Measurements from ENCODE around the gene TRIM41.
"Not testable (repeated sequence)": the region's sequence is repeated elsewhere in the genome, so short reads cannot be mapped to it uniquely, and the experiment has no call there.

The TRIM41 gene

DNA sequence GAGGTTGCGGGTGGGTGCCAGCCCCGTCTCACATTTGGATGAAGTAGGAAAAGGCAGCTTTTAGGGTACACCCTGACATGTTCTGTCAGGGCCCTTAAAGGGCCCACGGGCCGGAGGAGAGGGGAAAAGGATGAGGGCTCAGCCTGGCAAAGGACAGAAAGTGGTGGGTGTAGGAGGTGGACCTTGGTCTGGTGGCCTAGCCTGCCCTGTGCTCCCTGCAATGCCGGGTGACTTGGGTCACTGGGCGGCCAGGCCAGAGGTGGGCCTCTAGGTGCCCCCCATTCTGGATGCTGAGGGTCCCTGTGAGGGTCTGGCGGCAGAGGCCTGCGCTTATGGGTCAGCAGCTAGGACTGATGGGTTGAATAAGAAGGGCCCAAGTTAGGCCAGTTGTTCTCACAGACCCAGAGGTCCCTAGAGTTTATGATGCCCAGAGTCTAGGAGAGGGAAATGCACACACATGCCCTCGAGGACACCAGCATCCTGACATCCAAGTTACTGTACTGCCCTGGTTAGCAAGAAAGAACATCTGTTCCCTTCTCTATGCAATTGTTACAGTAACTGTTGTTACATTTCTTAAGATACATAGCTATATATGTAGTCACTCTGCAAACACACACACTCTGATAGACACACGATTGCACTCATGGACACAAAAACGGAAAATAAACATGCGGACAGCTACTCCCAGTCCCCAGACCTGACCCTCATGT, 30.6 kb upstream of the TRIM41 start:
- DNase-seq (ENCODE audit: low read depth in 2 of 2) = no peak

GRCh38 chr5:181193656-181194055, 29.4 kb upstream of the TRIM41 start:
- DNase-seq (ENCODE audit: low read depth in 2 of 2) = no peak

- DNase-seq (ENCODE audit: low read depth in 2 of 2) = no peak
These were observed 28.4 kb upstream of the TRIM41 start for GRCh38 chr5:181194489-181195248.

DNA sequence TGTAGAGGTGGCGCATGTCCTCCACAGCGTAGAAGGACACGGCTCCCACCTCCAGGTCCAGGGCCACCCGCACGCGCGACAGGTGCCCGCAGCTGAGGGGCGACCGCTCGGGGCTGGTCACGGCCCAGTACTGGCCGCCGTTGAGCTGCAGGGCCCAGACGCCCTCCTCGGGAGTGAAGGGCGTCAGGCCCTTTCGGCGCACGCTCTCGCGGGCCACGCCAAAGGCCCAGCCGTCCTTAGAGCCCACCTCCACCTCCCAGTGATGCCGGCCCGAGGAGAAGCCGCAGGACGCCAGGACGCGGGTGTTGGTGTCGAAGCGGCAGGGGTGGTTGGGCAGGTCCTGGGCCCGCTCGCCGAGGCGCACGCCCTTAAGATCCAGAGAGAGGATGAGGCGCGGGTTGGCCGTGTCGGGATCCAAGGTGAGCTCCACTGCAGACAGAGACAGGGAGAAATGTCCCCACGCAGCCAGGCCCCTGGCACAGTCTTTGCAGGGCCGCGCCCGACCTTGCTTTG, 27.8 kb upstream of the TRIM41 start:
- DNase-seq (ENCODE audit: low read depth in 2 of 2) = no peak

DNA sequence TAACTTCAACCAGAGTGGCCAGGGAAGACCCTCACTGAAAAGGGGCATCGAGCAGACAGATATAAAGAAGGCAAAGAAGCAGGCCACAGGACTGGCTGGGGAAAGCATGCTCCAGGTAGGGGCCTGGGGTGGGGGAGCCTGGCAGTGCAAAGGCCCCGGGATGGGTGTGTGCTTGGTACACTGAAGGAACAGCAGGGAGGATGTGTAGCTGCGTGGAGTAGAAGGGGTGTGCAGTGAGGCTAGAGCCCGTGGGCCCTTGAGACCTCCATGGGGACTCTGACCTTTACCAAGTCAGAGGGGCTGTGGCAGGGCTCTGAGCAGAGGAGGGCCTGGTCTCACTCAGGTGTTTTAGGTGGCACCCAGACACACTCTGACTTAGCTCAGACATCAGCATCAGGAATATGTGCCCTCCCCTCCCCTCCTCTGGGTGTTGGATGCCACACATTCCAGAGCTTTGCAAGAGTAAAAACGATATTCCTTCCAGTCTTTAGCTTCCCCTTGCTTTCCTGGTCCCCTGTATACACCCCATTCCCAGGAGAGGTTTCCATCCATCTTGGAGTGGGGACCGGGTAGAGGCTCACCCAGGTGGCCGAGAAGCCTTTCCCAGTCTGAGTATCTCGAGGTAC, 25.6 kb upstream of the TRIM41 start:
- DNase-seq (ENCODE audit: low read depth in 2 of 2) = no peak

- no peak for DNase-seq (ENCODE audit: low read depth in 2 of 2)
These were observed 24.9 kb upstream of the TRIM41 start for GRCh38 chr5:181198106-181198685.

DNA sequence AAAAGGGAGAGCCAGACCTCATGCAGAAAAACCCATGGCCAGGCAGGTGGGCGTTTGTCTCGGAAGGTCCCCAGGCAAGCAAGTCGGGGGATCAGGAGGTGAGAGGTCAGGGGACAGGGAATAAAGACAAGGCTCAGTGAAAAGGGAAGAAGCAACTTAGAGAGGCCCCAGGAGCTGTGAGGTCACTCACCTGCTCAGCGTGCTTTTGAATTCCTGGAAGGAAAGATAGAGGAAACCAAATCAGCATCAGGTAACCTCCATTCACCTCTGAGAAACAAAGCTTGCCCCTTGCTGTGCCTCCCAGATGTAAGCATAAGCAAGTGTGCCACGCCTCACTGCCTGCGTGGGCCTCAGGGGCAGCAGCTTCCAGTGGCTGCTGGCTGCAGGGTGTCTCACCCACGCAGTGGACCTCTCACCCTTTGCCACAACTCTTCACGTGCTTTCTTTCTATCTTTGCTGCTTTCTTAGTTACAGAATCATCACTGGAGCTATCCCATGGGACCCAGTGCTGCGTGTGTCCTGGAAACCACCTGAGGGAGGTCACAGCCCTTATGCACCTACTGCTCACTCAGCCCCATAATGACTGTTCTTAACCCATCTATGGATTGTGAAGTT, 24.1 kb upstream of the TRIM41 start:
- DNase-seq (ENCODE audit: low read depth in 2 of 2) = no peak

- DNase-seq (ENCODE audit: low read depth in 2 of 2) = no peak
These were observed 23.0 kb upstream of the TRIM41 start for GRCh38 chr5:181199881-181200638.

DNA sequence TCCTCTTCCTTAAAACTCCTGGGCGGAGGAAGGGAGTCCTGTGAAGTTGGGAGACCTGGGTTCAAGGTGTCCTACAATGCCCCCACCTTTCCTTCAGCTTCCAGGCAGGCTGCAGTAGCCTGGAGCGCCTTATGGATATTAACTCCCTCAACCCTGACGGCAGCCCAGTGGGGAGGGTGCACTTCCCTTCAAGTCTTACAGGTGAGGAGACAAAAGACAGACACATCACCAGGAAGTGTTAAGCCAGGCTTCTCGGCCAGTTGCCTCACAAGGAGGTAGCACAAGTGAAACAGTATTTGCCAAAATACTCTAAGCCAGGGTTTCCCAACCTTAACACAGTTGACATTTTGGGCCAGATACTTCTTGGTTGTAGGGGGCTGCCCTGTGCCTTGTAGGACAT, 22.3 kb upstream of the TRIM41 start:
- DNase-seq (ENCODE audit: low read depth in 2 of 2) = no peak

- DNase-seq (ENCODE audit: low read depth in 2 of 2) = no peak
These were observed 19.9 kb upstream of the TRIM41 start for GRCh38 chr5:181203093-181203711.

- no peak for DNase-seq (ENCODE audit: low read depth in 2 of 2)
These were observed 19.3 kb upstream of the TRIM41 start for GRCh38 chr5:181203777-181204112.

DNA sequence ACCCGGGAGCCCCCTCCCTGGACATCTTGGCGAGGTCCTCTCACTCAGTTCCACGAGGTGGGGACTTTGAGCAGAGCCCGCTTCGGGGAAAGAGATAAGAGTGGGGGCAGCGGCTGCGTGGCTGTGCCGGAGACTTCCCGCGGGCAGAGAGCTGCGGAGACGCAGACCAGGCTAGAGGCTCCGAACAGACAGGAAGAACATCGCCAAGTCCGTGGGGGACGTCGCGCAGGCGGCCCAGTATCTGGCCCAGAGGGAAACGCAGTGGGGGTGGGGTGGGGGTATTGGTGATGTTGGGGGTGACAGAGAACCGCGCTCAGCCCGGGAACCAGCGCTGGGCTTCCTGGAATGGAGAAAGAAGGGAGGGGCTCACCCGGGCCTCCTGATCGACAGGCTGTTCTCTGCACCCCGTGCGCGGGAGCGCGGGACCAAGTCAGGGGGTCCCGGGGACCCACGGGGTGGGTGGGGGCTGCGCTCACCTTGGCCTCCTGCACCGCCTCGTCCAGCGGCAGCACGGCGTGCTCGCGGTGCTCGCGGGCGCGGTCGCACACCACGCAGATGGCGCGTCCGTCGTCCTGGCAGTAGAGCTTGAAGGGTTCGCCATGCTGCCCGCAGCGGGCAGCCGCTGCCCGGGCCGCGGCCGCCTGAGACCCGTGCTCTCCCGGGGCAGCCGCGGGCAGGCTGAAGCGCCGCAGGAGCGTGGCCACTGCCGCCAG, 18.8 kb upstream of the TRIM41 start:
- no peak for DNase-seq (ENCODE audit: low read depth in 2 of 2)

- no peak for DNase-seq (ENCODE audit: low read depth in 2 of 2)
These were observed 18.0 kb upstream of the TRIM41 start, which contains the start of gene TRIM7 for GRCh38 chr5:181204826-181205760. TSS of gene TRIM7 (minus strand) at chr5:181205196. CDS start at chr5:181205110, 86 bp downstream.

- no peak for DNase-seq (ENCODE audit: low read depth in 2 of 2)
These were observed 17.1 kb upstream of the TRIM41 start for GRCh38 chr5:181205761-181206649.

GRCh38 chr5:181207214-181207959, 15.7 kb upstream of the TRIM41 start:
- peak; percentile 73 to 74 for DNase-seq (ENCODE audit: low read depth in 2 of 2)

GRCh38 chr5:181207960-181208253, 15.2 kb upstream of the TRIM41 start:
- no peak for DNase-seq (ENCODE audit: low read depth in 2 of 2)

DNA sequence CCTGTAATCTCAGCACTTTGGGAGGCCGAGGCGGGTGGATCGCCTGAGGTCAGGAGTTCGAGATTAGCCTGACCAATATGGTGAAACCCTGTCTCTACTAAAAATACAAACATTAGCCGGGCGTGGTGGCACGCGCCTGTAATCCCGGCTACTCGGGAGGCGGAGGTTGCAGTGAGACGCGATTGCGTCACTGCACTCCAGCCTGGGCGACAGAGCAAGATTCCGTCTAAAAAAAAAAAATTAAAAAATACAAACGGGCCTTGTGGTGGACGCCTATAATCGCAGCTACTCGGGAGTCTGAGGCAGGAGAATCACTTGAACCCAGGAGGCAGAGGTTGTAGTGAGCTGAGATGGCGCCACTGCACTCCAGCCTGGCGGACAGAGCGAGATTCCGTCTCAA, 14.1 kb upstream of the TRIM41 start:
- not testable (repeated sequence) for DNase-seq (ENCODE audit: low read depth in 2 of 2)

Data from stimulated activated CD8-positive, alpha-beta memory T cell treated with anti-CD3 and anti-CD28 coated beads, Interleukin-15, amount 100 ng/mL, for 48 hours (primary cell).